ENCODE results near the gene NSUN3. TPM values are rescaled to one million over a fixed set of nuclear protein-coding genes. Genes with fewer than 3 reads are reported as not detected.

Gene NSUN3
- total and polyA plus RNA-seq, 2 of the 8 experiments (the other 6 are each of a cell fraction or from before 2014, with no cell fraction given) = 2.1 to 5.1 TPM

Other genes with a start within 250 kb of the NSUN3 start
- gene PROS1, start 89.2 kb upstream of the NSUN3 start, total RNA-seq (2021; fragmentation: NEBNext Ultra II Directional; extraction: Animal tissue kit (Norgen Biotek cat#: 25700)) = 2.5 and 2.9 TPM in 2 replicates
- 0.42 and 0.65 TPM in 2 replicates for gene PROS1, start 89.2 kb upstream of the NSUN3 start, polyA plus RNA-seq (2011; rRNA removed)
- gene ARL13B, start 82.9 kb upstream of the NSUN3 start, total RNA-seq (2021; fragmentation: NEBNext Ultra II Directional; extraction: Animal tissue kit (Norgen Biotek cat#: 25700)) = 11.4 and 12.7 TPM in 2 replicates
- 1.3 and 1.5 TPM in 2 replicates for gene ARL13B, start 82.9 kb upstream of the NSUN3 start, polyA plus RNA-seq (2011; rRNA removed)
- not detected in 2 replicates for gene STX19, start 34.5 kb upstream of the NSUN3 start, total RNA-seq (2021; fragmentation: NEBNext Ultra II Directional; extraction: Animal tissue kit (Norgen Biotek cat#: 25700))
- not detected in 2 replicates for gene STX19, start 34.5 kb upstream of the NSUN3 start, polyA plus RNA-seq (2011; rRNA removed)
- gene DHFR2, start 145 bp upstream of the NSUN3 start, total RNA-seq (2021; fragmentation: NEBNext Ultra II Directional; extraction: Animal tissue kit (Norgen Biotek cat#: 25700)) = 2.2 and 2.6 TPM in 2 replicates
- gene DHFR2, start 145 bp upstream of the NSUN3 start, polyA plus RNA-seq (2011; rRNA removed) = 0.59 and 0.67 TPM in 2 replicates